Prostate gland (tissue), 2 donors: ENCODE measurements around the gene UBR7.

Experiments
- POLR2A ChIP-seq: fragments of 450-650 bp; IDR thresholded peaks from one replicate; pipeline ENCODE4 v1.6.1; 2016; ENCODE audit warnings: antibody characterized with exemption, mild to moderate bottlenecking
- TF ChIP-seq, protein P1 (sequence below), 4 experiments: fragments of 200-600 bp in 2 of 4; fragments of 450-650 bp in 2 of 4; sonication (generic) in 2 of 4; IDR thresholded peaks; 1 replicate in 3 of 4; 2 replicates in 1 of 4; pipeline ENCODE4 v1.5.1; 2016 to 2019; ENCODE audit warnings: antibody characterized with exemption in 4 of 4, mild to moderate bottlenecking in 2 of 4, moderate library complexity in 2 of 4

DNA sequence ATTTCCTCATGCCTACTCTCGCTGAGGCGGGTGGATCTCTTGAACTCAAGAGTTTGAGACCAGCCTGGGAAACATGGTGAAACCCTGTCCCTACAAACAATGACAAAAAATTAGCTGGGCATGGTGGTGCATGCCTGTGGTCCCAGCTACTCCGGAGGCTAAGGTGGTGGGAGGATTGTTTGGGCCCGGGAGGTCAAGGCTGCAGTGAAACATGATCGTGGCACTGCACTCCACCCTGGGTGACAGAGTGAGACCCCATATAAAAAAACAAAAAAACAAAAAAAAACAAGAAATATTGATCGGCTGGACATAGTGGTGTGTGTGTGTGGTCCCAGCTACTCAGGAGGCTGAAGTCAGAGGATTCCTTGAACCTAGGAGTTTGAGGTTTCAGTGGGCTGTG is 31.6 kb upstream of the UBR7 start:
- TF ChIP-seq, protein P1, sequence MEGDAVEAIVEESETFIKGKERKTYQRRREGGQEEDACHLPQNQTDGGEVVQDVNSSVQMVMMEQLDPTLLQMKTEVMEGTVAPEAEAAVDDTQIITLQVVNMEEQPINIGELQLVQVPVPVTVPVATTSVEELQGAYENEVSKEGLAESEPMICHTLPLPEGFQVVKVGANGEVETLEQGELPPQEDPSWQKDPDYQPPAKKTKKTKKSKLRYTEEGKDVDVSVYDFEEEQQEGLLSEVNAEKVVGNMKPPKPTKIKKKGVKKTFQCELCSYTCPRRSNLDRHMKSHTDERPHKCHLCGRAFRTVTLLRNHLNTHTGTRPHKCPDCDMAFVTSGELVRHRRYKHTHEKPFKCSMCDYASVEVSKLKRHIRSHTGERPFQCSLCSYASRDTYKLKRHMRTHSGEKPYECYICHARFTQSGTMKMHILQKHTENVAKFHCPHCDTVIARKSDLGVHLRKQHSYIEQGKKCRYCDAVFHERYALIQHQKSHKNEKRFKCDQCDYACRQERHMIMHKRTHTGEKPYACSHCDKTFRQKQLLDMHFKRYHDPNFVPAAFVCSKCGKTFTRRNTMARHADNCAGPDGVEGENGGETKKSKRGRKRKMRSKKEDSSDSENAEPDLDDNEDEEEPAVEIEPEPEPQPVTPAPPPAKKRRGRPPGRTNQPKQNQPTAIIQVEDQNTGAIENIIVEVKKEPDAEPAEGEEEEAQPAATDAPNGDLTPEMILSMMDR (IDR thresholded peaks at IDR 0.05) = no peak
- no peak for TF ChIP-seq POLR2A
